Measurements from ENCODE around the gene RAD51AP2.

Gene RAD51AP2

DNA sequence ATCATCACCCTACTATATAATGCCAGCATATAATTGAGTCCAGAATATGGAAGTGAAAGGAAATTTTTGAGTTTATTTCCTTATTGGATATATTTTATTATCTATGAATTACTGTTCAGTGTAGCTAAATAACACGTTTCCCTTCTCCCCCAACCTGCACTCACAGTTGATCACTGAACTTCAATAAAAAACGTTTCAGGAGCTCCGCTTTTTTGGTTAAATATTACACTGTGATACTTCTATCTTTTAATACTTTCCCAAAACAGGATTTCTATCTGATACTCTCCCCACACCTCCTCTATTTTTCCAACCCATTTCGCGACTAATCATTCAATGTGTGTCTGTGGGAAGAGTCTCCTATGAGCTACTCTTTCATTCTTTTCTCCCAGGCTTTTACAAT is 29.5 kb upstream of the RAD51AP2 start:
- H3K4me3 ChIP-seq, result no peak overlapping the region
- no peak for DNase-seq (ENCODE audit: low spot score)
- H3K27ac ChIP-seq, result no peak overlapping the region
- TF ChIP-seq, protein P1, sequence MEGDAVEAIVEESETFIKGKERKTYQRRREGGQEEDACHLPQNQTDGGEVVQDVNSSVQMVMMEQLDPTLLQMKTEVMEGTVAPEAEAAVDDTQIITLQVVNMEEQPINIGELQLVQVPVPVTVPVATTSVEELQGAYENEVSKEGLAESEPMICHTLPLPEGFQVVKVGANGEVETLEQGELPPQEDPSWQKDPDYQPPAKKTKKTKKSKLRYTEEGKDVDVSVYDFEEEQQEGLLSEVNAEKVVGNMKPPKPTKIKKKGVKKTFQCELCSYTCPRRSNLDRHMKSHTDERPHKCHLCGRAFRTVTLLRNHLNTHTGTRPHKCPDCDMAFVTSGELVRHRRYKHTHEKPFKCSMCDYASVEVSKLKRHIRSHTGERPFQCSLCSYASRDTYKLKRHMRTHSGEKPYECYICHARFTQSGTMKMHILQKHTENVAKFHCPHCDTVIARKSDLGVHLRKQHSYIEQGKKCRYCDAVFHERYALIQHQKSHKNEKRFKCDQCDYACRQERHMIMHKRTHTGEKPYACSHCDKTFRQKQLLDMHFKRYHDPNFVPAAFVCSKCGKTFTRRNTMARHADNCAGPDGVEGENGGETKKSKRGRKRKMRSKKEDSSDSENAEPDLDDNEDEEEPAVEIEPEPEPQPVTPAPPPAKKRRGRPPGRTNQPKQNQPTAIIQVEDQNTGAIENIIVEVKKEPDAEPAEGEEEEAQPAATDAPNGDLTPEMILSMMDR (IDR thresholded peaks at IDR 0.05), result no peak

DNA sequence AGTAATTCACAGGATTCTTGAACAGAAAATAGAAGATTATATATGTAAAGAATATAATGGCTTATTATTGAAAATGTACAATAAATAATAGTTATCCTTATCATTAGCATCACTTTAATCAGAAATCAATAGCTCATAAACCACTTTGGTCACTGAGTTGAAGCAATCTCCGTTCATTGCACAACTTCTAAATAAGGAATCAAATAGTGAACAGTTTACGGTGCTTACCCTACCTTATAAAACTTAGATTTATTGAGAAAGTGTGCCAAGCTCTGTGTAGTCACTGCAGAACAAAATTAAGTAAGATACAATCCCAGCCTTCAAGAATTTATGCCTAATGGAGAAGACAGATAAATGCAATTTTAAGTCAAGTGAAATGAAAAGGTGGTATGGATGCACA is 29.0 kb upstream of the RAD51AP2 start:
- H3K4me3 ChIP-seq, result no peak overlapping the region
- DNase-seq (ENCODE audit: low spot score), result no peak
- no peak overlapping the region for H3K27ac ChIP-seq
- TF ChIP-seq, protein P1 (IDR thresholded peaks at IDR 0.05), result no peak

DNA sequence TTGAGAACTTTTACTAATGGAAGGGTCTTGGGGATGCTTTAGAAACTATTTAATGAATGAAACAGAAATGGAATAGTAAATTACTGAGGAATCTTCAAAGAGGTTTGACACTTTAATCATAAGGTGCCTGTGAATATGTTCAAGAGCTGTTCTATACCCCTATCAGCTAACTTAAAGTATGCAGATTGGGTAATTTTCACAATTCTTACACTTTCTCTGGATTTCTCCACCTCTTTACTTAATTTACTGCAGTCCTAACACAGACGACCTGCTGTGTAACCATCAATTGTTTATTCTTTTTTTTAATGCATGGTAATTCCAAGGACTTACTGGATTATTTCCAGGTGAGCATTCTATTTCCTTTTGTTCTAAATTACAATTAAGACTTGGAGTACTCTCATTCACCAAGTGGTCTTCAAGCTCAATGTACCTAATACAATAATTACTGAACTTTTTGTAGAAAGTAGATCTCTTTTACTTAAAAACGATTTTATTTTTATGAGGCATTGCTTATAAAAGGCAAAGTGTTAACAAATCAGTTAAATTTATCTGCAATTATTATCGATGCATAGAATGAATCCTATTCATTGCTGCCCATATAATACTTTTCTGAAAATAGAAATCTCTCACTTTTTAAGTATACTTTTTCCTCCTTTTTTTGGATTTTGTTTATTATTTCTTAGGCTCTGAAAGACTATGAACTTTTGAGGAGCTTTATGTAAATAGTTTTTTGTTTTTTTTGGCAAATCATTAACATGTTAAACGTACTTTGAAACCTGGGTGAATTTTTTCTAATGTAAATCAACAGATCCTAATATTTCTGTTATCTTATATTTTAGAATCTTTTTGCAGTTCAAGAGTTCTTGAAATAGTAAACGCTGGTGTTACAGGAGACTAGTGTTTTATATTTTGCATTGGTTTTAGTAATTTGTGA is 27.7 kb upstream of the RAD51AP2 start:
- DNase-seq (ENCODE audit: low spot score), result no peak
- Histone ChIP-seq H3K4me3 (no peak overlapping the region), H3K27ac (no peak overlapping the region)
- TF ChIP-seq, protein P1 (IDR thresholded peaks at IDR 0.05), result no peak

DNA sequence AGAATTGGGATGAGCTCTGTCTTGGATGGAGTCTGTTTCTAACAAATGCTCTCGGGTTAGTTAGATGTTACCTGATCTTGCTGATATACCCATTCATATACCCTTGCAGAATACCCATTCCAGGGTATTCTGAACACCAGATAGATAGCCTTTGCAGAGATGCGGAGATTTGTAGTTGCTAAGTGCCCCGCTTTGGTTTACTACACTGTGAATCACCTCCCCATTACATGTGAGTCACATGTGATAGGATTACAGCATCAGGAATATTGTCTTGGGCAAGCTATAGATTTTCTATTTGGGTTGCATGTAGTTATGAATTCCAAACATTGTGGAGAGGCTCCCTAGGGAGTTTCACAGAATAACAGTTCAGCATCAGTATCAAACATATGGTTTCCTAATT is 26.0 kb upstream of the RAD51AP2 start:
- H3K27ac ChIP-seq, result no peak overlapping the region
- TF ChIP-seq, protein P1 (IDR thresholded peaks at IDR 0.05), result no peak
- DNase-seq (ENCODE audit: low spot score), result no peak
- no peak overlapping the region for H3K4me3 ChIP-seq

DNA sequence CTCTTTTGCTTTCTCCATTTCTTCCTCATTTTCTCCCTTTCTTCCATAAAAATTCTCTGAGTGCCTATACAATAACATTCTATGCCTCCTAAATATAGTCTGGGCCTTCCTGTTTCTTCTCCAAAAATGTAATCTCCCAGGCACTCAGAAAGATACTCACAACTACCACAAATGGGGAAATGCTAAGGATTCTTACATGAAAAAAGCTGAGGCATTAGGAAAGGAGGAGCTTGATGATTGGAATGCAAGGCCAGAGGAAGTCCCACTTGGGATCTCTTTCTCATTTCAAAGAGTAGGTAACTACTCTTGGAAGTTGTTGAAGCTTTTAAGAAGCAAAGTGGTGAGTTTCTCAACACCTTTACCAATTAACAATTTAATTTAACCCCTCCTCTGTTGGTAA is 25.6 kb upstream of the RAD51AP2 start:
- H3K27ac ChIP-seq, result no peak overlapping the region
- H3K4me3 ChIP-seq, result no peak overlapping the region
- TF ChIP-seq, protein P1 (IDR thresholded peaks at IDR 0.05), result no peak
- DNase-seq (ENCODE audit: low spot score), result no peak

DNA sequence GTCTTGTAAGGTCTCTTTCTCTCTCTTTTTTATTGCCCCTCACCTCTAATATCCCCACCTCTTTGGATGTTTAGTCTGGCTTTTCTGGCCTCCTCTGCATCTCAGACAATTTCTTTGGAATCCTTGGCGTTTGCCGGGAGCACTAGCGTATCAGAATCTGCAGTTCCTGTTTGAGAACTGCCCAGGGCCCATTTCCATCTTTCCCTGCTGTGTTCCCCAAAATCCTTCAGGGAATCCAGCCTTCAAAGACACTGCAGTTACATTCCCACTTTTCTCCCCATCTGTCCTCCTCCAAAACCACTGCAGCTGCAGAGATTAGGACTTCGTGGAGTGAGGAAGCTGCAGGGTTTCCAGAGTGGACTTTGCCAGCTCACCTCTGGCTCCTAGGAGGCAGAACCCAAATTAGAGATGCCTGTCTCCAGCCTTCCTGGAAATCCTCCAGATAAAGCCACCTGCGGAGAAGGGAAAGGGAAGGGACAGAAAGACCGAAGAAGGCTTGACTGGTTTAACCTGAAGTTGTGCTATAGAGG is 25.0 kb upstream of the RAD51AP2 start:
- no peak overlapping the region for H3K4me3 ChIP-seq
- H3K27ac ChIP-seq, result no peak overlapping the region
- TF ChIP-seq, protein P1 (IDR thresholded peaks at IDR 0.05), result no peak
- DNase-seq (ENCODE audit: low spot score), result no peak

DNA sequence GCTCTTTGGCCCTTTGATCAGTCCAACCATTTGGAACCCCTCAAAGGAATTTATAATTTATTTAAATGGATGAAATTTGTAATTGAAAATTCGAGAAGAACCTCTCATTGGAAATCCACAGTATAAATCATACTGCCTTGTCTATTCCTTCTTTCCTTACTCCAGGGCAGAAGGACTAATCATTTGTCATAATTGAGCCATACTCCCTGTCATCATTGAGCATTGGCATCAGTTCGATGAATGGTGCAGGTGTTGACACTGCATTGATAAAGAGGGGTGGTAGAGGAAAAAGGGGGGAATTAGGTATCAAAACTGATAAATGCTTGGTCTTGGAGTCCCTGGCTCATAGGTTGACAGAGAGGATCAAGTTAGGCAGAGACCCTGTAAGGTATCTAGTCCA is 24.2 kb upstream of the RAD51AP2 start:
- TF ChIP-seq, protein P1 (IDR thresholded peaks at IDR 0.05), result no peak
- no peak overlapping the region for H3K4me3 ChIP-seq
- DNase-seq (ENCODE audit: low spot score), result no peak
- no peak overlapping the region for H3K27ac ChIP-seq

Data from coronary artery (tissue), 2 donors.